ENCODE results near the gene LDLRAD1. TPM values are rescaled to one million over a fixed set of nuclear protein-coding genes. Genes with fewer than 3 reads are reported as not detected.

Gene LDLRAD1
- total and polyA plus RNA-seq, 2 of the 13 experiments (the other 11 are each of a cell fraction or from before 2014, with no cell fraction given), result 2.5 to 14.0 TPM

DNA sequence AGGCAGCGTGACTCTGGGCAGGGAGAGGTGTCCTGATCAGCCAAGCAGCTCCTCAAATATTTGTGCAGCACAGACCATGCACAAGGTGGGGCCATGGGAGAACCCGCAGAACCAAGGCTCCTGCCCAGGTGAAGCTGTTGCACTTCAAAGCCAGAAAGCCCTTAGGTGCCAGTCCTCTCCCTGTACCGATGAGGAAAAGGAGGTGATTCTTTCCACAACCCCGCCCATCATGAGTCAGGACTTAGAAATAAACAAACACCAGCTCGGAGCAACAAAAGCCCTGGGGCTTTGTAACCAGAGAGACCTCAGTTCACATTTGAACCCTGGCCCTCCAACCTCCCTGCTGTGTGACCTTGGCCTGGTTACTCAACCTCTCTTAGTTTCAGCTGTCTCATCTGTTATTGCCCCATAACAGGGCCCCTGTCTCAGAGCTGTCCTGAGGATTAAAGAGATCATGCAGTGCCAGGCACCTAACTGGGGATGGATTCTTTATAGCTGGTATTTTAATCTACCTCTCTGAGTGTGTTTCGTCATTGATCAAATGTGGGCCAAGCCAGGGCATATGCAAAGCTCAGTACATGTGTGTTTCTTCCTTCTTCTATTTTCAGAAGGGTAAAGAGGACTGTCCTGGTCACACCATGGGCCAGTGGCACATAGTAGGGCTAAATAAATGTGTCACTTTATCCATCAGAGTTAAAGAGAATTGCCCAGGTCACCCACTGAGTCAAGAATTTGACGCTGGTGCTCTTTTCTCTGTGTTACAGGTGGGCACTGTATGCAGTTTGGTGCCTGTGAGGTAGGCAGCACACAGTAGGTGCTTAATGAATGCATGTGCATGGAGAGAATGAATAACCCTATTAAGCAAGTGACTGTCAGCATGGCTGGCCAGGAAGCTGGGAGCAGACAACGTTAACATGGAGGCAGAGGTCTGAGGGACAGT is 1.4 kb downstream of the LDLRAD1 start (continued):
- TF ChIP-seq, protein P1, sequence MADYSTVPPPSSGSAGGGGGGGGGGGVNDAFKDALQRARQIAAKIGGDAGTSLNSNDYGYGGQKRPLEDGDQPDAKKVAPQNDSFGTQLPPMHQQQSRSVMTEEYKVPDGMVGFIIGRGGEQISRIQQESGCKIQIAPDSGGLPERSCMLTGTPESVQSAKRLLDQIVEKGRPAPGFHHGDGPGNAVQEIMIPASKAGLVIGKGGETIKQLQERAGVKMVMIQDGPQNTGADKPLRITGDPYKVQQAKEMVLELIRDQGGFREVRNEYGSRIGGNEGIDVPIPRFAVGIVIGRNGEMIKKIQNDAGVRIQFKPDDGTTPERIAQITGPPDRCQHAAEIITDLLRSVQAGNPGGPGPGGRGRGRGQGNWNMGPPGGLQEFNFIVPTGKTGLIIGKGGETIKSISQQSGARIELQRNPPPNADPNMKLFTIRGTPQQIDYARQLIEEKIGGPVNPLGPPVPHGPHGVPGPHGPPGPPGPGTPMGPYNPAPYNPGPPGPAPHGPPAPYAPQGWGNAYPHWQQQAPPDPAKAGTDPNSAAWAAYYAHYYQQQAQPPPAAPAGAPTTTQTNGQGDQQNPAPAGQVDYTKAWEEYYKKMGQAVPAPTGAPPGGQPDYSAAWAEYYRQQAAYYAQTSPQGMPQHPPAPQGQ (CRISPR knock-in tag; IDR thresholded peaks at IDR 0.05; ENCODE audit: borderline replicate concordance), result no peak
- no peak for TF ChIP-seq KLF13 (CRISPR knock-in tag; IDR thresholded peaks at IDR 0.05)
- TF ChIP-seq ZSCAN9 (CRISPR knock-in tag; IDR thresholded peaks at IDR 0.05; ENCODE audit: borderline replicate concordance), result no peak
- TF ChIP-seq, protein P2, sequence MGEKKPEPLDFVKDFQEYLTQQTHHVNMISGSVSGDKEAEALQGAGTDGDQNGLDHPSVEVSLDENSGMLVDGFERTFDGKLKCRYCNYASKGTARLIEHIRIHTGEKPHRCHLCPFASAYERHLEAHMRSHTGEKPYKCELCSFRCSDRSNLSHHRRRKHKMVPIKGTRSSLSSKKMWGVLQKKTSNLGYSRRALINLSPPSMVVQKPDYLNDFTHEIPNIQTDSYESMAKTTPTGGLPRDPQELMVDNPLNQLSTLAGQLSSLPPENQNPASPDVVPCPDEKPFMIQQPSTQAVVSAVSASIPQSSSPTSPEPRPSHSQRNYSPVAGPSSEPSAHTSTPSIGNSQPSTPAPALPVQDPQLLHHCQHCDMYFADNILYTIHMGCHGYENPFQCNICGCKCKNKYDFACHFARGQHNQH (CRISPR knock-in tag; IDR thresholded peaks at IDR 0.05), result peak; percentile 81
- TF ChIP-seq FOXO1 (CRISPR knock-in tag; IDR thresholded peaks at IDR 0.05), result peak; percentile 59; the same call in 1 of the 2 replicates
- TF ChIP-seq FOXP1 (IDR thresholded peaks at IDR 0.05), result peak; percentile 74
- TF ChIP-seq FOXP1 (CRISPR knock-in tag; IDR thresholded peaks at IDR 0.05), result peak; percentile 85
- TF ChIP-seq RCOR2 (CRISPR knock-in tag; IDR thresholded peaks at IDR 0.05), result peak; percentile 99
- peak; percentile 30; the same call in 1 of the 2 replicates for TF ChIP-seq SMC3 (IDR thresholded peaks at IDR 0.05; ENCODE audit: low read length)
- 0 out of 2 replicates have a peak, but pooled peaks have one; percentile 45 for TF ChIP-seq TARDBP (CRISPR knock-in tag; IDR thresholded peaks at IDR 0.05)
- no peak for TF ChIP-seq MAFK (conservative IDR thresholded peaks at IDR 0.05 in 1 of 2, IDR thresholded peaks at IDR 0.05 in 1 of 2; ENCODE audit: low read length in 2 of 2)
- no peak for TF ChIP-seq ZNF207 (IDR thresholded peaks at IDR 0.05; ENCODE audit: borderline replicate concordance)
- no peak for TF ChIP-seq KDM5B (CRISPR knock-in tag; IDR thresholded peaks at IDR 0.05; ENCODE audit: borderline replicate concordance)
- TF ChIP-seq ZNF629 (CRISPR knock-in tag; conservative IDR thresholded peaks at IDR 0.05), result no peak
- TF ChIP-seq, protein P3, sequence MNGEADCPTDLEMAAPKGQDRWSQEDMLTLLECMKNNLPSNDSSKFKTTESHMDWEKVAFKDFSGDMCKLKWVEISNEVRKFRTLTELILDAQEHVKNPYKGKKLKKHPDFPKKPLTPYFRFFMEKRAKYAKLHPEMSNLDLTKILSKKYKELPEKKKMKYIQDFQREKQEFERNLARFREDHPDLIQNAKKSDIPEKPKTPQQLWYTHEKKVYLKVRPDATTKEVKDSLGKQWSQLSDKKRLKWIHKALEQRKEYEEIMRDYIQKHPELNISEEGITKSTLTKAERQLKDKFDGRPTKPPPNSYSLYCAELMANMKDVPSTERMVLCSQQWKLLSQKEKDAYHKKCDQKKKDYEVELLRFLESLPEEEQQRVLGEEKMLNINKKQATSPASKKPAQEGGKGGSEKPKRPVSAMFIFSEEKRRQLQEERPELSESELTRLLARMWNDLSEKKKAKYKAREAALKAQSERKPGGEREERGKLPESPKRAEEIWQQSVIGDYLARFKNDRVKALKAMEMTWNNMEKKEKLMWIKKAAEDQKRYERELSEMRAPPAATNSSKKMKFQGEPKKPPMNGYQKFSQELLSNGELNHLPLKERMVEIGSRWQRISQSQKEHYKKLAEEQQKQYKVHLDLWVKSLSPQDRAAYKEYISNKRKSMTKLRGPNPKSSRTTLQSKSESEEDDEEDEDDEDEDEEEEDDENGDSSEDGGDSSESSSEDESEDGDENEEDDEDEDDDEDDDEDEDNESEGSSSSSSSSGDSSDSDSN (CRISPR knock-in tag; IDR thresholded peaks at IDR 0.05), result peak; percentile 2; the same call in 1 of the 2 replicates
- TF ChIP-seq ZFP37 (CRISPR knock-in tag; IDR thresholded peaks at IDR 0.05; ENCODE audit: borderline replicate concordance), result no peak
- TF ChIP-seq SP2 (CRISPR knock-in tag; IDR thresholded peaks at IDR 0.05), result no peak
- peak; percentile 85 for TF ChIP-seq NCOR1 (IDR thresholded peaks at IDR 0.05; ENCODE audit: borderline replicate concordance, low read length)
- no peak for TF ChIP-seq HNRNPLL (IDR thresholded peaks at IDR 0.05; ENCODE audit: low read depth, low read length, poor library complexity, severe bottlenecking)
- no peak for TF ChIP-seq U2AF2 (IDR thresholded peaks at IDR 0.05; ENCODE audit: low read depth, low read length)
- TF ChIP-seq, protein P4, sequence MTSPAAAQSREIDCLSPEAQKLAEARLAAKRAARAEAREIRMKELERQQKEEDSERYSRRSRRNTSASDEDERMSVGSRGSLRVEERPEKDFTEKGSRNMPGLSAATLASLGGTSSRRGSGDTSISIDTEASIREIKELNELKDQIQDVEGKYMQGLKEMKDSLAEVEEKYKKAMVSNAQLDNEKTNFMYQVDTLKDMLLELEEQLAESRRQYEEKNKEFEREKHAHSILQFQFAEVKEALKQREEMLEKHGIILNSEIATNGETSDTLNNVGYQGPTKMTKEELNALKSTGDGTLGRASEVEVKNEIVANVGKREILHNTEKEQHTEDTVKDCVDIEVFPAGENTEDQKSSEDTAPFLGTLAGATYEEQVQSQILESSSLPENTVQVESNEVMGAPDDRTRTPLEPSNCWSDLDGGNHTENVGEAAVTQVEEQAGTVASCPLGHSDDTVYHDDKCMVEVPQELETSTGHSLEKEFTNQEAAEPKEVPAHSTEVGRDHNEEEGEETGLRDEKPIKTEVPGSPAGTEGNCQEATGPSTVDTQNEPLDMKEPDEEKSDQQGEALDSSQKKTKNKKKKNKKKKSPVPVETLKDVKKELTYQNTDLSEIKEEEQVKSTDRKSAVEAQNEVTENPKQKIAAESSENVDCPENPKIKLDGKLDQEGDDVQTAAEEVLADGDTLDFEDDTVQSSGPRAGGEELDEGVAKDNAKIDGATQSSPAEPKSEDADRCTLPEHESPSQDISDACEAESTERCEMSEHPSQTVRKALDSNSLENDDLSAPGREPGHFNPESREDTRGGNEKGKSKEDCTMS (CRISPR knock-in tag; conservative IDR thresholded peaks at IDR 0.05), result no peak

All from HepG2 (cell line).